HepG2 (cell line): ENCODE results near the gene NUDT9. TPM values are rescaled to one million over a fixed set of nuclear protein-coding genes. Genes with fewer than 3 reads are reported as not detected.
A peak's percentile ranks its signal among the peaks of the same experiment; 100 is the strongest.
"Not testable (repeated sequence)": the region's sequence is repeated elsewhere in the genome, so short reads cannot be mapped to it uniquely, and the experiment has no call there.

Source experiments
- ATAC-seq: fragments of 200-7000 bp; cut with Tn5 transposase; 3 replicates; pipeline ENCODE4 v1.9.1; 2020; ENCODE audit warnings: mild to moderate bottlenecking, moderate library complexity
- BruUV-seq: library from RNA; stranded (reverse); fragments of 400-500 nt; replicated peaks from 2 replicates; lab custom pipeline; 2021; lab: Mats Ljungman, UMichigan
- CTCF ChIA-PET: fragments of 300-600 bp; formaldehyde crosslinking; extraction: SDS; loops from one replicate; lab custom pipeline; 2021; ENCODE audit warnings: low total read pairs, inconsistent platforms, low intra/inter-chr PET ratio; lab: Yijun Ruan, JAX
- POLR2A ChIA-PET: fragments of 350-600 bp; sonication (Branson Sonifier 250); formaldehyde crosslinking; loops from one replicate; lab custom pipeline; 2020; ENCODE audit warnings: antibody characterized with exemption, inconsistent platforms; lab: Yijun Ruan, JAX
- DNase-seq: peaks from one replicate; pipeline ENCODE4 v3.0.0-alpha.2; 2015; ENCODE audit warnings: low spot score
- FAIRE-seq: peaks from 3 replicates; lab custom pipeline; 2011; peaks lifted over from hg19 to GRCh38; lab: Jason Lieb, UNC
- H2AFZ ChIP-seq: one replicate; pipeline ENCODE4 v1.6.1; 2011; ENCODE audit warnings: low read length, inconsistent platforms
- H3K27ac ChIP-seq: fragments of 300-600 bp; 3 replicates; pipeline ENCODE4 v1.8.0; 2011; ENCODE audit warnings: mixed run types, mild to moderate bottlenecking, mixed read lengths, low read length, inconsistent platforms; ENCODE audit not compliant: insufficient read depth; ENCODE audit errors: extremely low read length
- H3K27me3 ChIP-seq, 2 experiments: fragments of 200-600 bp in 1 of 2; 2 replicates in 1 of 2; 3 replicates in 1 of 2; pipeline versions ENCODE4 v1.6.0 to v1.8.0; 2011; ENCODE audit warnings: low read length in 2 of 2, mild to moderate bottlenecking in 2 of 2, moderate library complexity in 2 of 2, inconsistent platforms in 1 of 2; ENCODE audit not compliant: insufficient read depth in 2 of 2, control insufficient read depth in 1 of 2
- H3K36me3 ChIP-seq, 2 experiments: fragments of 200-600 bp in 1 of 2; replicated peaks in 1 of 2; 2 replicates in 1 of 2; 3 replicates in 1 of 2; pipeline versions ENCODE4 v1.5.1 to v1.8.0; 2011; ENCODE audit warnings: low read length in 2 of 2, inconsistent platforms in 1 of 2; ENCODE audit not compliant: insufficient read depth in 2 of 2, control insufficient read depth in 1 of 2
- H3K4me1 ChIP-seq: 2 replicates; pipeline ENCODE4 v1.5.1; 2012; ENCODE audit warnings: low read length, inconsistent platforms; ENCODE audit not compliant: insufficient read depth
- H3K4me2 ChIP-seq: 2 replicates; pipeline ENCODE4 v1.6.0; 2011; ENCODE audit warnings: low read depth, low read length, inconsistent platforms
- H3K4me3 ChIP-seq, 3 experiments: fragments of 200-600 bp in 1 of 3; sonication (generic), shearing (Covaris generic) in 1 of 3; replicated peaks in 1 of 3; 2 replicates each; pipeline ENCODE4 v1.5.1; 2011 to 2016; ENCODE audit warnings: low read length in 3 of 3, inconsistent platforms in 2 of 3, low read depth in 2 of 3, mild to moderate bottlenecking in 2 of 3, control low read depth in 1 of 3, mixed read lengths in 1 of 3; ENCODE audit not compliant: insufficient read depth in 1 of 3
- H3K79me2 ChIP-seq: one replicate; pipeline ENCODE4 v1.6.1; 2011; ENCODE audit warnings: low read length, inconsistent platforms; ENCODE audit not compliant: insufficient read depth
- H3K9ac ChIP-seq: 2 replicates; pipeline ENCODE4 v1.6.0; 2011; ENCODE audit warnings: mild to moderate bottlenecking, low read depth, low read length, inconsistent platforms; ENCODE audit not compliant: insufficient read depth
- H3K9me3 ChIP-seq: 2 replicates; pipeline ENCODE4 v1.5.1; 2012; ENCODE audit warnings: mild to moderate bottlenecking, low read length
- H4K20me1 ChIP-seq: 2 replicates; pipeline ENCODE4 v1.6.0; 2011; ENCODE audit warnings: inconsistent platforms, mild to moderate bottlenecking, low read length, moderate library complexity; ENCODE audit not compliant: insufficient read depth
- HNF4A ChIP-seq: sonication (generic); formaldehyde crosslinking; IDR thresholded peaks from 2 replicates; pipeline ENCODE4 v1.4.0; 2020; ENCODE audit warnings: missing genetic modification reagents
- HNF4G ChIP-seq, 2 experiments: sonication (generic) in 1 of 2; formaldehyde crosslinking in 1 of 2; IDR thresholded peaks; 2 replicates each; pipeline versions ENCODE4 v1.4.0 to v1.6.1; 2011 to 2020; ENCODE audit warnings: borderline replicate concordance in 2 of 2, low read depth in 2 of 2, mild to moderate bottlenecking in 2 of 2, low read length in 1 of 2, missing genetic modification reagents in 1 of 2, moderate library complexity in 1 of 2
- SALL1 ChIP-seq: sonication (generic); formaldehyde crosslinking; IDR thresholded peaks from 2 replicates; pipeline ENCODE4 v1.8.0; 2022; ENCODE audit warnings: mild to moderate bottlenecking, missing genetic modification reagents
- SOX5 ChIP-seq: IDR thresholded peaks from 2 replicates; pipeline ENCODE4 v1.6.1; 2016; ENCODE audit warnings: borderline replicate concordance
- TFE3 ChIP-seq: IDR thresholded peaks from 2 replicates; pipeline ENCODE4 v1.6.1; 2016
- U2AF2 ChIP-seq: fragments of 200-400 bp; formaldehyde crosslinking; IDR thresholded peaks from 2 replicates; pipeline ENCODE4 v1.6.1; 2017; ENCODE audit warnings: low read depth, mild to moderate bottlenecking, low read length
- ZNF350 ChIP-seq: sonication (generic); formaldehyde crosslinking; IDR thresholded peaks from 2 replicates; pipeline ENCODE4 v1.4.0; 2020; ENCODE audit warnings: mild to moderate bottlenecking, low read depth, missing genetic modification reagents, borderline replicate concordance
- ZNF777 ChIP-seq: sonication (generic); formaldehyde crosslinking; IDR thresholded peaks from 2 replicates; pipeline ENCODE4 v1.4.0; 2020; ENCODE audit warnings: missing genetic modification reagents
- WGBS: methylation state at CpG from one replicate; pipeline ENCODE4 v1.1.6; 2017; ENCODE audit warnings: low lambda C conversion rate; 5-methylcytosine and 5-hydroxymethylcytosine counted together
- in situ Hi-C: cut with HindIII; loops from 2 replicates; pipeline ENCODE4 v1.10.0; 2017; ENCODE audit warnings: low pct_unique_long_range_greater_than_20kb; ENCODE audit not compliant: extremely low pct_ligation_motif_present
- intact Hi-C: fragments of 100-400 bp; cut with micrococcal nuclease; formaldehyde crosslinking; loops from one replicate; pipeline ENCODE4 v1.10.0; 2022; ENCODE audit not compliant: unreplicated experiment
- polyA plus RNA-seq, 8 experiments: library from polyadenylated mRNA; depleted of rRNA in 3 of 8; stranded (reverse) in 7 of 8; unstranded in 1 of 8; fragments of >200 nt; fragmentation: Illumina TruSeq in 4 of 8; extraction: Trizol in 4 of 8; gene quantifications; 2 replicates each; pipeline versions ENCODE4 v1.2.1 to v1.2.3, GENCODE V29; 2011 to 2016; ENCODE audit warnings: low read depth in 4 of 8, missing spikeins in 1 of 8, mixed read lengths in 1 of 8; ENCODE audit not compliant: insufficient read depth in 1 of 8
- total RNA-seq, 5 experiments: library from RNA; depleted of rRNA; stranded (reverse); fragments of >200 nt; fragmentation: Illumina TruSeq; extraction: Trizol; gene quantifications; 2 replicates each; pipeline ENCODE4 v1.2.3, GENCODE V29; 2016; ENCODE audit warnings: low read depth in 1 of 5
- TF ChIP-seq, protein P1 (sequence below): sonication (generic); formaldehyde crosslinking; IDR thresholded peaks from 2 replicates; pipeline ENCODE4 v1.4.0; 2020; ENCODE audit warnings: mild to moderate bottlenecking, missing genetic modification reagents
- TF ChIP-seq, protein P2 (sequence below): sonication (generic); formaldehyde crosslinking; IDR thresholded peaks from 2 replicates; pipeline ENCODE4 v1.4.0; 2020; ENCODE audit warnings: missing genetic modification reagents, borderline replicate concordance
- TF ChIP-seq, protein P3 (sequence below): IDR thresholded peaks from 2 replicates; pipeline ENCODE4 v1.4.0; 2020; ENCODE audit warnings: mild to moderate bottlenecking, missing genetic modification reagents
- TF ChIP-seq, protein P4 (sequence below): sonication (generic); formaldehyde crosslinking; IDR thresholded peaks from 2 replicates; pipeline ENCODE4 v1.5.0; 2020; ENCODE audit warnings: missing genetic modification reagents

The NUDT9 gene
- total and polyA plus RNA-seq, 2 of the 13 experiments (the other 11 are each of a cell fraction or from before 2014, with no cell fraction given), result 10.4 to 12.3 TPM

DNA sequence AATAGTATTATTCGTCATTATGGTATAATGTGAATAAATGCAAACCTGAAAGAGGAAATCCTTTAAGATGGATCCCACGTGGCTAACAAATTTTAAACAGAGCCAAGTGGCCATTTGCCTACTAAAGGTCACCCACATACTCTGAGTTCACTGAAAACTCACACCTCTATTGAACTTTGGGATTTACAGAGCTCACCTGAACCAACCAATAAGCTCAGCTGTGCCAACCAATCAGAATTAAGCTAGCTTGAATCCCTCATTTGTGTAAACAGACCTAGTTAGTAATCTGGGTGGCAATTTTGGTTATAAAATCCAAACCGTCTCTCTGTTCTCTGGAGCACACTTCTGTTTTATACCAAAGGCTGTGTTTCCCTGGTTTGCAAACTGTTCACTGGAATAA is 5.4 kb upstream of the NUDT9 start (continued):
- TF ChIP-seq ZNF350 (CRISPR knock-in tag) (no peak), ZNF777 (CRISPR knock-in tag) (no peak), SOX5 (CRISPR knock-in tag) (no peak), U2AF2 (no peak)
- TF ChIP-seq, protein P1, sequence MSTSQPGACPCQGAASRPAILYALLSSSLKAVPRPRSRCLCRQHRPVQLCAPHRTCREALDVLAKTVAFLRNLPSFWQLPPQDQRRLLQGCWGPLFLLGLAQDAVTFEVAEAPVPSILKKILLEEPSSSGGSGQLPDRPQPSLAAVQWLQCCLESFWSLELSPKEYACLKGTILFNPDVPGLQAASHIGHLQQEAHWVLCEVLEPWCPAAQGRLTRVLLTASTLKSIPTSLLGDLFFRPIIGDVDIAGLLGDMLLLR (CRISPR knock-in tag), result no peak
- TF ChIP-seq, protein P2, sequence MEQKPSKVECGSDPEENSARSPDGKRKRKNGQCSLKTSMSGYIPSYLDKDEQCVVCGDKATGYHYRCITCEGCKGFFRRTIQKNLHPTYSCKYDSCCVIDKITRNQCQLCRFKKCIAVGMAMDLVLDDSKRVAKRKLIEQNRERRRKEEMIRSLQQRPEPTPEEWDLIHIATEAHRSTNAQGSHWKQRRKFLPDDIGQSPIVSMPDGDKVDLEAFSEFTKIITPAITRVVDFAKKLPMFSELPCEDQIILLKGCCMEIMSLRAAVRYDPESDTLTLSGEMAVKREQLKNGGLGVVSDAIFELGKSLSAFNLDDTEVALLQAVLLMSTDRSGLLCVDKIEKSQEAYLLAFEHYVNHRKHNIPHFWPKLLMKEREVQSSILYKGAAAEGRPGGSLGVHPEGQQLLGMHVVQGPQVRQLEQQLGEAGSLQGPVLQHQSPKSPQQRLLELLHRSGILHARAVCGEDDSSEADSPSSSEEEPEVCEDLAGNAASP, result no peak

DNA sequence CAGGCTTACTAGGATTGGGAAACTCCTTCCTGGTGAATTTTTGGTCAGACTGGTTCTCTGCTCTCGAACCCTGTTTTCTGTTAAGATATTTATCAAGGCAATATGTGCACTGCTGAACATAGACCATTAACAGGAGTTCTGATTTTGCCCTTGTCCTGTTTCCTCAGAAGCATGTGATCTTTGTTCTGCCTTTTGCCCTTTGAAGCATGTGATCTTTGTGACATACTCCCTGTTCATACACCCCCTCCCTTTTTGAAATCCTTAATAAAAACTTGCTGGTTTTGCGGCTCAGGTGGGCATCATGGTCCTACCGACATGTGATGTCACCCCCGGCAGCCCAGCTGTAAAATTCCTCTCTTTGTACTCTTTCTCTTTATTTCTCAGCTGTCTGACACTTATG is 4.0 kb upstream of the NUDT9 start:
- Histone ChIP-seq H3K4me1 (peaks cover 62% of the 10 kb centered on the region), H3K4me2 (peak overlapping the region; percentile 21; the same call in 1 of the 2 replicates), H3K79me2 (peaks cover 11% of the 10 kb centered on the region)
- CTCF ChIA-PET; intact Hi-C loops; DNase-seq; H4K20me1 ChIP-seq; H3K27me3 ChIP-seq; FAIRE-seq; H3K4me3 ChIP-seq; in situ Hi-C loops; H3K9ac ChIP-seq; H2AFZ ChIP-seq; ATAC-seq; H3K27ac ChIP-seq; BruUV-seq; H3K36me3 ChIP-seq; H3K9me3 ChIP-seq; TF ChIP-seq HNF4G (CRISPR knock-in tag; IDR thresholded peaks at IDR 0.05; ENCODE audit: borderline replicate concordance, low read depth): not testable (repeated sequence)
- POLR2A ChIA-PET, result interaction anchor here (9.6 kb wide), 1 partner anchor 29 kb away, joined by 172 read pairs; the partner anchor contains the start of gene HSD17B11
- 0 out of 2 replicates have a peak, but pooled peaks have one; percentile 28 for TF ChIP-seq HNF4G (IDR thresholded peaks at IDR 0.05; ENCODE audit: borderline replicate concordance, low read depth, low read length)
- TF ChIP-seq, protein P3, sequence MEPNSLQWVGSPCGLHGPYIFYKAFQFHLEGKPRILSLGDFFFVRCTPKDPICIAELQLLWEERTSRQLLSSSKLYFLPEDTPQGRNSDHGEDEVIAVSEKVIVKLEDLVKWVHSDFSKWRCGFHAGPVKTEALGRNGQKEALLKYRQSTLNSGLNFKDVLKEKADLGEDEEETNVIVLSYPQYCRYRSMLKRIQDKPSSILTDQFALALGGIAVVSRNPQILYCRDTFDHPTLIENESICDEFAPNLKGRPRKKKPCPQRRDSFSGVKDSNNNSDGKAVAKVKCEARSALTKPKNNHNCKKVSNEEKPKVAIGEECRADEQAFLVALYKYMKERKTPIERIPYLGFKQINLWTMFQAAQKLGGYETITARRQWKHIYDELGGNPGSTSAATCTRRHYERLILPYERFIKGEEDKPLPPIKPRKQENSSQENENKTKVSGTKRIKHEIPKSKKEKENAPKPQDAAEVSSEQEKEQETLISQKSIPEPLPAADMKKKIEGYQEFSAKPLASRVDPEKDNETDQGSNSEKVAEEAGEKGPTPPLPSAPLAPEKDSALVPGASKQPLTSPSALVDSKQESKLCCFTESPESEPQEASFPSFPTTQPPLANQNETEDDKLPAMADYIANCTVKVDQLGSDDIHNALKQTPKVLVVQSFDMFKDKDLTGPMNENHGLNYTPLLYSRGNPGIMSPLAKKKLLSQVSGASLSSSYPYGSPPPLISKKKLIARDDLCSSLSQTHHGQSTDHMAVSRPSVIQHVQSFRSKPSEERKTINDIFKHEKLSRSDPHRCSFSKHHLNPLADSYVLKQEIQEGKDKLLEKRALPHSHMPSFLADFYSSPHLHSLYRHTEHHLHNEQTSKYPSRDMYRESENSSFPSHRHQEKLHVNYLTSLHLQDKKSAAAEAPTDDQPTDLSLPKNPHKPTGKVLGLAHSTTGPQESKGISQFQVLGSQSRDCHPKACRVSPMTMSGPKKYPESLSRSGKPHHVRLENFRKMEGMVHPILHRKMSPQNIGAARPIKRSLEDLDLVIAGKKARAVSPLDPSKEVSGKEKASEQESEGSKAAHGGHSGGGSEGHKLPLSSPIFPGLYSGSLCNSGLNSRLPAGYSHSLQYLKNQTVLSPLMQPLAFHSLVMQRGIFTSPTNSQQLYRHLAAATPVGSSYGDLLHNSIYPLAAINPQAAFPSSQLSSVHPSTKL (CRISPR knock-in tag), result peak; percentile 17; the same call in 1 of the 2 replicates
- TF ChIP-seq HNF4A (CRISPR knock-in tag), result peak; percentile 61
- 0 out of 2 replicates have a peak, but pooled peaks have one; percentile 11 for TF ChIP-seq SALL1 (CRISPR knock-in tag)
- 0 out of 2 replicates have a peak, but pooled peaks have one; percentile 15 for TF ChIP-seq TFE3 (CRISPR knock-in tag)
- TF ChIP-seq, protein P4, sequence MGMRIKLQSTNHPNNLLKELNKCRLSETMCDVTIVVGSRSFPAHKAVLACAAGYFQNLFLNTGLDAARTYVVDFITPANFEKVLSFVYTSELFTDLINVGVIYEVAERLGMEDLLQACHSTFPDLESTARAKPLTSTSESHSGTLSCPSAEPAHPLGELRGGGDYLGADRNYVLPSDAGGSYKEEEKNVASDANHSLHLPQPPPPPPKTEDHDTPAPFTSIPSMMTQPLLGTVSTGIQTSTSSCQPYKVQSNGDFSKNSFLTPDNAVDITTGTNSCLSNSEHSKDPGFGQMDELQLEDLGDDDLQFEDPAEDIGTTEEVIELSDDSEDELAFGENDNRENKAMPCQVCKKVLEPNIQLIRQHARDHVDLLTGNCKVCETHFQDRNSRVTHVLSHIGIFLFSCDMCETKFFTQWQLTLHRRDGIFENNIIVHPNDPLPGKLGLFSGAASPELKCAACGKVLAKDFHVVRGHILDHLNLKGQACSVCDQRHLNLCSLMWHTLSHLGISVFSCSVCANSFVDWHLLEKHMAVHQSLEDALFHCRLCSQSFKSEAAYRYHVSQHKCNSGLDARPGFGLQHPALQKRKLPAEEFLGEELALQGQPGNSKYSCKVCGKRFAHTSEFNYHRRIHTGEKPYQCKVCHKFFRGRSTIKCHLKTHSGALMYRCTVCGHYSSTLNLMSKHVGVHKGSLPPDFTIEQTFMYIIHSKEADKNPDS (CRISPR knock-in tag), result 0 out of 2 replicates have a peak, but pooled peaks have one; percentile 59
- 21% methylated on average over 4 of the region's 4 CpGs for WGBS
